Limb (tissue), 2 donors: ENCODE data around the gene DTX3L.
"Not testable (repeated sequence)": the region's sequence is repeated elsewhere in the genome, so short reads cannot be mapped to it uniquely, and the experiment has no call there.

Experiments used
- DNase-seq, 2 donors: peaks; one replicate each; pipeline ENCODE4 v3.0.0-alpha.2; 2016; ENCODE audit errors: extremely low spot score in 2 of 2

DTX3L gene

DNA sequence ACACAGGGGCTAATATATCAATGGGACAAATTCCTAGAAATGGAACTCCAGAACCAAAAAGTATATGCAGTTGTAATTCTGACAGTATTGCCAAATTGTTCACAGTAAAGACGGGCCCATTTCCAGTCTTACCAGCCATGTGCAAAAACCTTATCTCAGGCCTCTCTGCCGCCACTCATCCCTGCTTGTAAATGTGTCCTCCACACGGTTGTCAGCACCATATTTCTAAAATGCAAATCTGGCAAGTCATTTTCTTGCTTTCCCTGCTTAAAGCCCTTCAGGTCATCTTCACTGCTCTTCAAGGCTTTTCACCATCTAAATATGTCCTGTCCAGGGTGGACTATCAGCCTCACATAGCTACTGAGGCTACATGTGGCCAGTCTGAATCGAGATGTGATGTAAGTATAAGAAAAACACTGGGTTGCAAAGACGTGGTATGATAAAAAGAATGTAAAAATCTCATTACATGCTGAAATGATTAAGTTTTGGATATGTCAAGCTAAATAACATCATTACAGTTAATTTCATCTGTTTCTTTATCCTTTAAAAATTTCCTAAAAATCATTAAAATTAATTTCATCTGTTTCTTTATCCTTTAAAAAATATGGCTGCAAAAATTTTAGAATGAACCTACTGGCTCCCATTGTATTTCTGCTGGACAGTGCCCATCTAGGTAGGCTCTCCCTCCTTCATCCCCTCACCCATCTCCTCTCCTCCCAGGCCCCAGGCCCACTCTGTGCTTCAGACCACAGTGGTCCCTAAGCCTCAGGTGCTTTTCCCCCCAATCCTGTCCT is 1.0 kb upstream of the DTX3L start:
- DNase-seq: no peak

GRCh38 chr3:122563717-122564025 is 467 bp upstream of the DTX3L start:
- no peak for DNase-seq

- DNase-seq: not testable (repeated sequence)
Observed at GRCh38 chr3:122568131-122568530, 4.0 kb downstream of the DTX3L start.

DNA sequence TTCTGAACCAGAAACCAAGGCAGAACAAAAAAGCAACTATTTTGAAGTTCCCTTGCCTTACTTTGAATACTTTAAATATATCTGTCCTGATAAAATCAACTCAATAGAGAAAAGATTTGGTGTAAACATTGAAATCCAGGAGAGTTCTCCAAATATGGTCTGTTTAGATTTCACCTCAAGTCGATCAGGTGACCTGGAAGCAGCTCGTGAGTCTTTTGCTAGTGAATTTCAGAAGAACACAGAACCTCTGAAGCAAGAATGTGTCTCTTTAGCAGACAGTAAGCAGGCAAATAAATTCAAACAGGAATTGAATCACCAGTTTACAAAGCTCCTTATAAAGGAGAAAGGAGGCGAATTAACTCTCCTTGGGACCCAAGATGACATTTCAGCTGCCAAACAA is 4.6 kb downstream of the DTX3L start:
- DNase-seq: no peak

DNA sequence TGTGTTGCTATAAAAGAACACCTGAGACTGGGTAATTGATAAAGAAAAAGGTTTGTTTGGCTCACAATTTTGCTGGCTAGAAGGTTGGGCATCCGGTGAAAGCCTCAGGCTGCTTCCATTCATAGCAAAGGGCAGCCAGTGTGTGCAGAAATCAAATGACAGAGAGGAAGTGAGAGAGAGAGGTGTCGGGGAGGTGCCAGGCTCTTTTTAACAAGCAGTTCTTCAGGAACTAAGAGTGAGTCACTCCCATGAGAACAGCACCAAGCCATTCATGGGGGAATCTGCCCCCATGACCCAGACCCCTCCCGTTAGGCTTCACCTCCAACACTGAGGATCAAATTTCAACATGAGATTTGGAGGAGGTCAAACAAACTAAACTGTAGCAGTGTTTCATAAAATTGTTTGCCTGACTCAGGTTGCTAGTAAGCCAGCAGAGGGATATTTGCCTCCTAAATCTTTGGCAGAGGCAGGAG is 8.8 kb downstream of the DTX3L start:
- no peak for DNase-seq

- no peak for DNase-seq
Observed at GRCh38 chr3:122576174-122576940, 12.2 kb downstream of the DTX3L start.

DNA sequence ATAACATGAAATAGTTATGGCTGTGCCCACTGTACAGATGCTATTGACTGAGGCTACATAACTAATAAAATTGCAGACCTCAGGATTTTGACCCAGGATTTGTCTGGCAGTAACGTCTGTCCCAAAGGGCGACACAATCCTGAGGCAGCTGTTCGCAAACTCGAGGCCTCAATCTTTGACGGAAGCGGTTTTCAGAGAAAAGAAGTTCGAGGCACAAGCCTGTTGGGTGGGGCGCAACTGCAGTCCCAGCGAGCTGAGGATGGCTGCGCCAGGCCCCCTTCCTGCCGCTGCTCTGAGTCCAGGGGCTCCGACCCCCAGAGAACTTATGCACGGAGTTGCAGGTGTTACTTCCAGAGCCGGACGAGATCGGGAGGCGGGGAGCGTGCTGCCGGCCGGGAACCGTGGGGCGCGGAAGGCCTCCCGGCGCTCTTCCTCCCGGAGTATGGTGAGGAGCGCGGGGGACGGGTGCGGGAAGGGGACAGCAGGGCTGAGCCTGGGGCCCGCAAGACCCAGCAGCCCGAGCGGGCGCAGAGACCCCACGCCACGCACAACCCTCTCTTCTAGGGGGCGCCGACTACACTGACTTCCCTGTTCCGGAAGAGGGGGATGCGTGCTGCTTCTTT is 13.4 kb downstream of the DTX3L start, which contains the start of gene PARP15:
Gene PARP15 (plus strand): TSS at position 242 of the 623 bp plus-strand sequence. CDS start 18 bp downstream, at position 260.
- DNase-seq: peak in 1 of 2 donors; percentile 38

DNA sequence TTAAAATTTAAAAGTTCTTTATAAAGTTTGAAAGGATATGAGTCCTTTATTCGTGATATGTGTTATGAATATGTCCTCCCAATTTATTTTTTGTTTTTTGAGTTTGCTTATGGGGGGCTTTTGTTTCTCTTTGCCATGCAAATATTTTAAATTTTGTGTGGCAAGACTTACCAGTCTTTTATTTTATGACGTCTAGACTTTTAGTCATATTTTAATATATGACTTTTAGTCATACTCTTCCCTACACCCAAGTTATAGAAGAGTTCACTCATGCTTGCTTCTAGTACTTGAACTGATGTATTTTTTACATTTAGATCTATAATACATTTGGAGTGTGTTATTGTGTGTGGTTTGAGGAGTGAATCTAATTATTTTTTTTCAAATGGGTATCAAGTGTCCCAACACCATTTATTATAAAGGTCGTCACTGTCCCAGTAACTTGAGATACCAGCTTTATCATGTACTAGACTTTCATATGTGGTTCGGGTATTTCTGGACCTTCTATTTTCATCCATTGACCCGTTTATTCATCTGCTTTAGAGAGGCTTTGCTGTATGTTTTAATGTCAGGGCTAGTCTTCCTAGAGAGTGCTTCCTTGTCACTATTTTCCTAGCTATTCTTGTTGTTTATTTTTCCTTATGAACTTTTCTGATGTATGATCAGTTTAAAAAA is 14.1 kb downstream of the DTX3L start:
- DNase-seq: no peak

GRCh38 chr3:122580470-122580869 is 16.3 kb downstream of the DTX3L start:
- no peak for DNase-seq

- DNase-seq: no peak
Observed at GRCh38 chr3:122581622-122582021, 17.5 kb downstream of the DTX3L start.

DNA sequence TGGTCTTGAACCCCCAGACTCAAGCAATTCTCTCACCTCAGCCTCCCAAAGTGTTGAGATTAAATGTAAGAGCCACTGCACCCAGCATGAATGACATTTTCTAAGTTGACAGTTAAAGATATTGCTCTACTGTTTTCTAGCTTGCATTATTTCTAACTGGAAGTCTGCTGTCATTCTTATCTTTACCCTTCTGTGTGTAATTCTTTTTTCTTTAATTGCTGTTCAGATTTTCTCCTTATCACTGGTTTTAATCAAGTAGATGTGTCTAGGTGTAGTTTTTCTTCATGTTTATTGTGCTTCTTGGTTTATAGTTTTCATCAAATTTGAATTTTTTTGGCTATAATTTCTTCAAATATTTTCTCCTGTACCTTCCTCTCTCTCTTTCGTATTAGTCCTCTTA is 18.3 kb downstream of the DTX3L start:
- DNase-seq: no peak

GRCh38 chr3:122586098-122586497 is 22.0 kb downstream of the DTX3L start:
- no peak for DNase-seq

GRCh38 chr3:122586773-122587485 is 22.8 kb downstream of the DTX3L start:
- no peak for DNase-seq

DNA sequence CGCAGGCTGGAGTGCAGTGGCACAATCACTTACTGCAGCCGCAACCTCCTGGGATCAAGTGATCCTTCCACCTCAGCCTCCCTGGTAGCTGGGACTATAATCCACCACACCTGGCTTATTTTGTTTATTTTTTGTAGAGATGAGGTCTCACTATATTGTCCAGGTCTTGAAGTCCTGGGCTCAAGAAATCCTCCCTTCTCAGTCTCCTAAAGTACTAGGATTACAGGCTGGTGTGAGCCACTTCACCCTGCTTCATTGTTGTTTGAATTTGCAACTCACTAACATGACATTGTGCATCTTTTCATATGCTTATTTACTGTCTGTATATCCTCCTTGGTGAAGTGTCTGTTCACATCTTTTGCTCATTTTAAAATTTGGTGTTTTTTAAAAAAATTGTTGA is 23.4 kb downstream of the DTX3L start:
- no peak for DNase-seq

- no peak for DNase-seq
Observed at GRCh38 chr3:122589297-122589696, 25.2 kb downstream of the DTX3L start.

DNA sequence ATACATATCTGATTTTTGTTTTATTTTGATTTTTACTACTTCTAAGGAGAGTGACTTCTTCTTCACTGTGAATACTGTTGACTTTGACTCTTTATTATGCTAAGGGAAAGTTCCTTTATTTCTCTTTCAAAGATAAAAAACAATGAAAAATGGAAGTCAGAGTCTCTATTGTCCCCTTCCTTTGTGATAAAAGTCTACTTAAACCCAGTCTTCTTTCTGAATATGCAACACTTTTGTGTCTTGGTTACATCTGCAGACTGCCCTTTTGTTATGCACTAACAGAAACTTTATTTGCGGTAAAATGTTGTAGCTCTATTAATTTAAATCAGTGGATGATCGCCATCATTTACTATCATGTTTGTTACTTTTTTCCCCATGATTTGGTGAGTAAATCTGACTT is 26.5 kb downstream of the DTX3L start:
- DNase-seq: no peak

DNA sequence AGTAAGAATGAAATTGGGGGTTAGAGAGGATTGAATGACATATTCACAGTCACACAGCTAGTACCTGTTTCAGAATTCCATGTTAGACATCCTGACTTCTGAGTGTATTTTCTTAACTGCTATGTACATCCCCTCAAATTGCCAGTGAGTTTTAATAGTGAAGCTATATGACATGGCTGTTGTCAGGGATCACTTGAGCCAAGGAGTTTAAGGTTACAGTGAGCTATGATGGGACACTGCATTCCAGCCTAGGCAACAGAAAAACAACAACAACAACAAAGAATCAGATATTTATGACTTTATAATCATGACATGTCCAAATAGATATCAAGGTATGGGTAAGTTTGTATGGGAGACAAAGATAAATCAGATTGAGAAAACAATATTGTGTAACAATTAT is 29.9 kb downstream of the DTX3L start:
- no peak for DNase-seq

- no peak for DNase-seq
Observed at GRCh38 chr3:122598151-122598550, 34.0 kb downstream of the DTX3L start.

DNA sequence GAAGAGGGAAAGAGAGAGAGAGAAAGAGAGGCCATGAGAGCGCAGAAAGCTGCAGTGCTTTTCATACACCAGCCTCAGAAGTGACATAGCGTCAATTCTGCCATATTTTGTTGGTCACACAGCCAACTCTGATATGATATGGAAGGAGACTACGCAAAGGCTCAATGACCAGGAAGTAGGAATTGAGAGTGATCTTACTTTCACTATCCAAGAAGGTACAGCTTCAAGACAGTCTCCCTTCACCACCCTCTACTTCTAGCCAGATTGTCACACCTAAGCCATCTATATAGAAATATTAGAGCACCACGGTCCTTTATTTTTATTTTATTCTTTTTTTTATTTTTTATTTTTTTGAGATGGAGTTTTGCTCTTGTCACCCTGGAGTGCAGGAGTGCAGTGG is 34.4 kb downstream of the DTX3L start:
- DNase-seq: no peak

DNA sequence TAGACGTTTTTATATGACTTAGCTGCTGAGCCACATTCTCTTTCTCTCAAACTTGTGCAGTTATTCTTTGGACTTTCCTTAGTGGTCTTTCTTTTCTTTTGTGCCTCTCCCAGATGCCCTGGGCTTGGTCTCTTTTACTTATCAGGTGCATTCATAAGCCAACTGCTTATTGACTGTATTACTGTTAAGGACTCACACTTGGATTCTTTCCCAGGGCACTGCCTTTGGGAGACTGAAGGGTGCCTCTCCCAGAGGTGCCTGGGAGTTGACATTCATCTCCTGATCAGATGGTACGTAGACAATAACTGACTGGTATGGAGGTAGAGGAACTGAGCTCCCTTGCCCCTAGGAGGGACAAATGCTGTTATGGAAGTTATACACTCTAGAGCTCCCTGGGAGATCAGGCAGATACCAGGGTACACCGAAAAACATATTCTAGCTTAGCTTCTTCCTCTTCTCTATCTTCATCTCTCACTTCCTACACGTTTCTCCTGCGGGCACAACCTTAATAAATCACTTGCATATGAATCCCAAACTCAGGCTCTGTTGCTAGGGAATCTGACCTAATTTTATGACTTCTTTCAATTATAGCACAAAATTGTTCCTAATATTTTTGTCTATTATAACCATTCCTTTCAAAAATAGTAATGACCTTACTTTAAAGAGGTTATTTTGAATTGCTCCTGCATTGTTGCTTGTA is 38.0 kb downstream of the DTX3L start:
- no peak for DNase-seq

DNA sequence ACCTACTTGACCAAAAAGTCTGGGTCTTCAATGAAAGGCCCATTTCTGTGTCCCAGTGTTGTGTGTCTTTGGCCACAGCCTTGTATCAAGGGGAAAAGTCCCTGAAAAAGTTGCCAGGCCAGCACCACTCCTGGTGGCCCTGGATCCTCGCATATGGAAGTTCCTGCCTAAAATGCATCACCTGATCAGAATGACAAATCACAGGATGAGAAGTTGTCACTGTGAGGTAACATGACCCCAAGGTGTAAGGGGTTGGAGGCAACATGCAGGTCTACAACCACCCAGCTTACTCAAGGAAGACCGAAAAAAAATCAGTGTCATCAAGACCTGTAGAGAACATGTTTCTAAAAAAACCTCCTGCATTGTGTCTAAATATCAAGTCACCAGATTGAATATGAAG is 38.9 kb downstream of the DTX3L start:
- no peak for DNase-seq
